ENCODE data around the gene AGBL4.

Gene AGBL4

GRCh38 chr1:49340576-49340975 lies 683.2 kb downstream of the AGBL4 start:
- H3K9me3 ChIP-seq = no peaks in the 10 kb centered on the region
- no peaks in the 10 kb centered on the region for H3K4me1 ChIP-seq
- no peaks in the 10 kb centered on the region for H3K27me3 ChIP-seq
- no peaks in the 10 kb centered on the region for H3K36me3 ChIP-seq
- DNase-seq = no peak
- intact Hi-C loops (cut with DNase I; ENCODE audit: low total_unique reads) = no loop called here
- no peak overlapping the region for H3K4me3 ChIP-seq
- no peak for TF ChIP-seq CTCF (IDR thresholded peaks at IDR 0.05)
- no peak overlapping the region for H3K27ac ChIP-seq

- intact Hi-C loops (cut with DNase I; ENCODE audit: low total_unique reads) = no loop called here
- H3K4me1 ChIP-seq = no peaks in the 10 kb centered on the region
- no peak for DNase-seq
- H3K4me3 ChIP-seq = no peak overlapping the region
- H3K9me3 ChIP-seq = no peaks in the 10 kb centered on the region
- TF ChIP-seq CTCF (IDR thresholded peaks at IDR 0.05) = no peak
- H3K36me3 ChIP-seq = no peaks in the 10 kb centered on the region
- H3K27me3 ChIP-seq = no peaks in the 10 kb centered on the region
- H3K27ac ChIP-seq = no peak overlapping the region
Measured at GRCh38 chr1:49339043-49339442, 684.7 kb downstream of the AGBL4 start.

GRCh38 chr1:49337251-49337650 lies 686.5 kb downstream of the AGBL4 start:
- Histone ChIP-seq H3K27me3 (no peaks in the 10 kb centered on the region), H3K9me3 (no peaks in the 10 kb centered on the region), H3K36me3 (no peaks in the 10 kb centered on the region), H3K27ac (no peak overlapping the region), H3K4me1 (no peaks in the 10 kb centered on the region), H3K4me3 (no peak overlapping the region)
- intact Hi-C loops (cut with DNase I; ENCODE audit: low total_unique reads) = no loop called here
- DNase-seq = no peak
- TF ChIP-seq CTCF (IDR thresholded peaks at IDR 0.05) = no peak

GRCh38 chr1:49333906-49334305 lies 689.8 kb downstream of the AGBL4 start:
- Histone ChIP-seq H3K27me3 (no peaks in the 10 kb centered on the region), H3K4me3 (no peak overlapping the region), H3K36me3 (no peaks in the 10 kb centered on the region), H3K27ac (no peak overlapping the region), H3K9me3 (no peaks in the 10 kb centered on the region), H3K4me1 (no peaks in the 10 kb centered on the region)
- DNase-seq = no peak
- TF ChIP-seq CTCF (IDR thresholded peaks at IDR 0.05) = no peak
- intact Hi-C loops (cut with DNase I; ENCODE audit: low total_unique reads) = no loop called here

- intact Hi-C loops (cut with DNase I; ENCODE audit: low total_unique reads) = no loop called here
- Histone ChIP-seq H3K27ac (no peak overlapping the region), H3K36me3 (no peaks in the 10 kb centered on the region), H3K4me3 (no peak overlapping the region), H3K9me3 (no peaks in the 10 kb centered on the region), H3K27me3 (no peaks in the 10 kb centered on the region), H3K4me1 (no peaks in the 10 kb centered on the region)
- no peak for TF ChIP-seq CTCF (IDR thresholded peaks at IDR 0.05)
- no peak for DNase-seq
Measured at GRCh38 chr1:49331066-49331852, 692.5 kb downstream of the AGBL4 start.
